Ovary (tissue), 3 donors: ENCODE results near the gene LPO.

Experiments used
- CTCF ChIP-seq, 3 donors: fragments of 450-650 bp in 2 of 3; fragments of 200-600 bp in 1 of 3; IDR thresholded peaks; one replicate each; pipeline versions ENCODE4 v1.5.1 to v1.8.0; 2016 to 2022; ENCODE audit warnings: antibody characterized with exemption in 3 of 3, mild to moderate bottlenecking in 1 of 3
- EP300 ChIP-seq: sonication (generic); formaldehyde crosslinking; IDR thresholded peaks from one replicate; pipeline ENCODE4 v1.6.1; 2017; ENCODE audit warnings: antibody characterized with exemption
- donor health status: DM: no; HTN: no; CAD: no.

- TF ChIP-seq CTCF (IDR thresholded peaks at IDR 0.05) (no peak), EP300 (no peak)
These were observed 79.7 kb downstream of the LPO start for GRCh38 chr17:58318065-58318481.
